Brain microvascular endothelial cell (primary cell): ENCODE results near the gene EML4.

Experiments
- DNase-seq: peaks from one replicate; pipeline ENCODE4 v3.0.0-alpha.2; 2020
- H3K27ac ChIP-seq: fragments of 250-450 bp; sonication (Bioruptor Pico); 2 replicates; pipeline ENCODE4 v1.5.1; 2020; ENCODE audit warnings: mild to moderate bottlenecking, moderate library complexity
- H3K27me3 ChIP-seq: fragments of 250-450 bp; sonication (Bioruptor Pico); replicated peaks from 2 replicates; pipeline ENCODE4 v1.5.1; 2020; ENCODE audit warnings: mild to moderate bottlenecking
- H3K36me3 ChIP-seq: fragments of 250-450 bp; sonication (Bioruptor Pico); replicated peaks from 2 replicates; pipeline ENCODE4 v1.5.1; 2020; ENCODE audit warnings: mild to moderate bottlenecking
- H3K4me3 ChIP-seq: 2 replicates; pipeline ENCODE4 v1.5.1; 2011; ENCODE audit warnings: low read depth, mild to moderate bottlenecking, control low read depth, low read length, moderate library complexity
- in situ Hi-C: cut with HindIII; loops from 2 replicates; pipeline ENCODE4 v1.10.0; 2017; ENCODE audit warnings: low sequenced_read_pairs, low pct_ligation_motif_present
- TF ChIP-seq, protein P1 (sequence below): IDR thresholded peaks from 2 replicates; pipeline ENCODE4 v1.5.1; 2011; ENCODE audit warnings: low read depth, mild to moderate bottlenecking, moderate library complexity, low read length, control low read depth, inconsistent platforms; ENCODE audit errors: missing control alignments

EML4 gene

DNA sequence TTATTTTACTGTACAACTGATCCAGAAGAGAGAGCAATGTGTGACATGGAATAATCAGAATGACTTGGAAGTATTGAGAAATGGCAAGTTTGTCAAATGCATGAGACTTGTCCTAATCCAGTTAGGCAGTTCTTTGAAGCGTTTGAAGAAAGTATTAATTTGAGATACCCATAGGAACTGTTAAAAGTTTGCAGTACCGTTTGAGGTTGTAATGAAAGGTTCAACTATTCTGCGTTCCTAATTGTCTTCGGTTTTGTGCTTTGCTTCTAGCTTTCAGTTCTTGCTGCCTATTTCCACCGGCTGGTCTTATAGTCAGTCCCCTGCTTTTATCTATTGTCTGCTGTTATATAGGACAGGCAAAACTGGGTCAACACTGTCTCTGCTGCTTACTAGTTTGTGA, 150.1 kb downstream of the EML4 start:
- peaks cover 6% of the 10 kb centered on the region for H3K36me3 ChIP-seq
- in situ Hi-C loops, result loop anchor here (25.0 kb wide), 1 partner anchor 207 kb away; no protein-coding TSS in a partner anchor

DNA sequence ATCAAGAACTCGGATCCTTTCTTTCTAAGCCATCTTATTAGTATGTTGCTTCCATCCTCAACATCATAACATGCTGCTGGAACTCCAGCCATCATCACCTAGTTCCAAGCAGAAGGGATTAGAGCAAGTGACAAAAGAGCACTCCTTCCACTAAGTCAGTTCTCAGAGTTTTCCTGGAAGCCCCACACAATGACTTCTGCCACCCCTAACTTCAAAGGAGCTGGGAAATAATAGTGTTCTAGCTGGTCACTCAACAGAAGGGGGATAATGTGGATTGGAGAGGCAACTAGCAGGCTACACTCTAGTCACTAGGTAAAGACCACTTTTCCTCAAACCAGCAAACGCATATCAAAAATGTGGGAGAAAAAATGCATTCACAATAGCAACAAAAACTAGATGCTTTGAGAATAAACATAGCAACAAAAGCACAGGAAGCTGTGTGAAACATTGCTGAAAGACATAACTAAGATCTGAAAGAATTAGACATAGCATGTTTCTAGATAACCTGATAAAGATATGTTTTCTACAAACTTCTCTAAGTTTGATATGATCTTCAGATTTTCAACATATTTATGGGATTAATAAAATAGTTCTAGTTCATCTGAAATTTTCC, 152.4 kb downstream of the EML4 start:
- no peak for DNase-seq
- Histone ChIP-seq H3K36me3 (peaks cover 6% of the 10 kb centered on the region), H3K4me3 (no peak overlapping the region), H3K27ac (no peak overlapping the region), H3K27me3 (no peaks in the 10 kb centered on the region)
- in situ Hi-C loops, result loop anchor here (25.0 kb wide), 1 partner anchor 209 kb away; no protein-coding TSS in a partner anchor
- TF ChIP-seq, protein P1, sequence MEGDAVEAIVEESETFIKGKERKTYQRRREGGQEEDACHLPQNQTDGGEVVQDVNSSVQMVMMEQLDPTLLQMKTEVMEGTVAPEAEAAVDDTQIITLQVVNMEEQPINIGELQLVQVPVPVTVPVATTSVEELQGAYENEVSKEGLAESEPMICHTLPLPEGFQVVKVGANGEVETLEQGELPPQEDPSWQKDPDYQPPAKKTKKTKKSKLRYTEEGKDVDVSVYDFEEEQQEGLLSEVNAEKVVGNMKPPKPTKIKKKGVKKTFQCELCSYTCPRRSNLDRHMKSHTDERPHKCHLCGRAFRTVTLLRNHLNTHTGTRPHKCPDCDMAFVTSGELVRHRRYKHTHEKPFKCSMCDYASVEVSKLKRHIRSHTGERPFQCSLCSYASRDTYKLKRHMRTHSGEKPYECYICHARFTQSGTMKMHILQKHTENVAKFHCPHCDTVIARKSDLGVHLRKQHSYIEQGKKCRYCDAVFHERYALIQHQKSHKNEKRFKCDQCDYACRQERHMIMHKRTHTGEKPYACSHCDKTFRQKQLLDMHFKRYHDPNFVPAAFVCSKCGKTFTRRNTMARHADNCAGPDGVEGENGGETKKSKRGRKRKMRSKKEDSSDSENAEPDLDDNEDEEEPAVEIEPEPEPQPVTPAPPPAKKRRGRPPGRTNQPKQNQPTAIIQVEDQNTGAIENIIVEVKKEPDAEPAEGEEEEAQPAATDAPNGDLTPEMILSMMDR, result no peak

More for the DNA sequence above, 150.1 kb downstream of the EML4 start:
- H3K4me3 ChIP-seq, result no peak overlapping the region
- no peak for DNase-seq
- no peak overlapping the region for H3K27ac ChIP-seq
- no peaks in the 10 kb centered on the region for H3K27me3 ChIP-seq
- TF ChIP-seq, protein P1, result no peak

DNA sequence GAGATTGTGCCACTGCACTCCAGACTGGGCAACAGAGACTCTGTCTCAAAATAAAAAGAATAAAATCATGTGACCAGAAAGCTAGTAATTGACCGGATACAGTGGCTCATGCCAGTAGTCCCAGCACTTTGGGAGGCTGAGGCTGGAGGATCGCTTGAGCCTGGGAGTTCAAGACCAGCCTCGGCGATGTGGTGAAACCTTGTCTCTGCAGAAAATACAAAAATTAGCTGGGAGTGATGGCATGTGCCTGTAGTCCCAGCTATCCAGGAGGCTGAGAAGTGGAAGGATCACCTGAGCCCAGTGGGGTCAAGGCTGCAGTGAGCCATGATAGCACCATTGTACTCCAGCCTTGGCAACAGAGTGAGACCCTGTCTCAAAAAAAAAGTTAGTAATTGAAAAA, 155.1 kb downstream of the EML4 start:
- H3K36me3 ChIP-seq, result peaks cover 3% of the 10 kb centered on the region
- no peak for DNase-seq
- no peaks in the 10 kb centered on the region for H3K27me3 ChIP-seq
- in situ Hi-C loops, result loop anchor here (25.0 kb wide), 1 partner anchor 212 kb away; no protein-coding TSS in a partner anchor
- no peak overlapping the region for H3K27ac ChIP-seq
- TF ChIP-seq, protein P1, result no peak
- no peak overlapping the region for H3K4me3 ChIP-seq

DNA sequence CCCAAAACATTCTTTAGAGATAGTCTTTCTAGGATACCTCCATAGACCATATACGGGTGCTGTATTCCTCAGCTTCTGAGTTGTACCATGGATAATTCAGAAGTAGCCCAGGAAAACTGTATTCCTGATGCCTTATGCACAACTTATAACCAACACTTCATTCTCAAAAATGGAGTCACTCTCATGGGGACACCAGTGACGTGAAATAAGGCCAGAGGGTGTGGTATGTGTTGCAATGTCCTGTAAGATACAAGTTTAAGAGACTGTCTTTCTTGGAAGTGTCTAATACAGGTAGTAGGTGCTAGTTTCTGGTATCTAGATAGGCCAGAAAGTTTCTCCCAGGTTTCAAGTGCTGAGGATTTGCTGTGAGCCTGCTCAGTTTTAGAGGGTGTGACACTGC, 155.8 kb downstream of the EML4 start:
- in situ Hi-C loops, result loop anchor here (25.0 kb wide), 1 partner anchor 213 kb away; no protein-coding TSS in a partner anchor
- Histone ChIP-seq H3K36me3 (peaks cover 8% of the 10 kb centered on the region), H3K27ac (no peak overlapping the region), H3K27me3 (no peaks in the 10 kb centered on the region), H3K4me3 (no peak overlapping the region)
- DNase-seq, result no peak
- TF ChIP-seq, protein P1, result no peak

DNA sequence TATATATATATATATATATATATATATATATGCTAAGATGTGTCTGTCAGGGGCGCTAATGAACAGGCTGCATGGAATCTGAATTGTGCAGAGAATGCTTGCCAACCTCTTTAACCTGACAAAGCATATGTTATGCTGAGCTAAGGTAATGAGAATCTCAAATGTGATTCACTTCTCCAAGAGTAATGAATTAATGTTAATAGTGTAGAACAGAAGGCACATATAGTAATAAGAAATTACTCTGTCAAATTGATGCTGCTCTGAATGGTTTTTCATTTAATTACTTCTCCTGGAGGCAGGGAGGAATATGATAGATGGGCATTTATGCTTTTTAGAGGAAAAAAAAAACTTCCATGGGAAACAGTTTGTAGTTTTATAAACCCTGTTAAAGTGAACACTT, 156.5 kb downstream of the EML4 start:
- in situ Hi-C loops, result no loop called here
- H3K36me3 ChIP-seq, result peaks cover 12% of the 10 kb centered on the region

More for the DNA sequence above, 156.5 kb downstream of the EML4 start:
- H3K27ac ChIP-seq, result no peak overlapping the region
- H3K27me3 ChIP-seq, result no peaks in the 10 kb centered on the region
- no peak for DNase-seq
- no peak overlapping the region for H3K4me3 ChIP-seq
- TF ChIP-seq, protein P1, result no peak
